Measurements from ENCODE around the gene ANO1. TPM values are rescaled to one million over a fixed set of nuclear protein-coding genes. Genes with fewer than 3 reads are reported as not detected.

ANO1 gene
- total and polyA plus RNA-seq, 2 of the 8 experiments (the other 6 are each of a cell fraction or from before 2014, with no cell fraction given), result 4.7 to 5.0 TPM

DNA sequence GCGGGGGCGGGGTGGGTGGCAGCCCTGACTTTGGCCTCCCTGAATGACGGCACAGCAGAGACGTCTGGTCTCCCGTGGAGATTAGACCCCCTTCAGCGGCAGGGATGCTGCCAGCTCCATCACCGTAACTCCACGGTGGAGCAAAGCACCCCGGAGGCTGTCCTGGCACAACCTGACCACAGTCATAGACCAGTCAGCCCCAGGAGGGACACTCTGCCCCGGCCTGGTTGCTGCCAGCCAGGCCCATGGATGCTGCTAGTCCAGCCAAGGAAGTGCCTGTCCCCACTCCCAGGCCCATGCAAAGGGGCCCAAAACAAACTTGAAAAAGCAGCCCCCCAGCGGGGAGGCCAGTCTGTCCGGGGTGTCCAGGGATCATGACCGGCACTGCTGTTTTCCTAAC lies 11.5 kb upstream of the ANO1 start (continued):
- TF ChIP-seq, protein P1, sequence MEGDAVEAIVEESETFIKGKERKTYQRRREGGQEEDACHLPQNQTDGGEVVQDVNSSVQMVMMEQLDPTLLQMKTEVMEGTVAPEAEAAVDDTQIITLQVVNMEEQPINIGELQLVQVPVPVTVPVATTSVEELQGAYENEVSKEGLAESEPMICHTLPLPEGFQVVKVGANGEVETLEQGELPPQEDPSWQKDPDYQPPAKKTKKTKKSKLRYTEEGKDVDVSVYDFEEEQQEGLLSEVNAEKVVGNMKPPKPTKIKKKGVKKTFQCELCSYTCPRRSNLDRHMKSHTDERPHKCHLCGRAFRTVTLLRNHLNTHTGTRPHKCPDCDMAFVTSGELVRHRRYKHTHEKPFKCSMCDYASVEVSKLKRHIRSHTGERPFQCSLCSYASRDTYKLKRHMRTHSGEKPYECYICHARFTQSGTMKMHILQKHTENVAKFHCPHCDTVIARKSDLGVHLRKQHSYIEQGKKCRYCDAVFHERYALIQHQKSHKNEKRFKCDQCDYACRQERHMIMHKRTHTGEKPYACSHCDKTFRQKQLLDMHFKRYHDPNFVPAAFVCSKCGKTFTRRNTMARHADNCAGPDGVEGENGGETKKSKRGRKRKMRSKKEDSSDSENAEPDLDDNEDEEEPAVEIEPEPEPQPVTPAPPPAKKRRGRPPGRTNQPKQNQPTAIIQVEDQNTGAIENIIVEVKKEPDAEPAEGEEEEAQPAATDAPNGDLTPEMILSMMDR (IDR thresholded peaks at IDR 0.05; ENCODE audit: control extremely low read depth in 1 of 3, insufficient read depth in 1 of 3, low read depth in 1 of 3, low read length in 3 of 3), result no peak
- no peak for TF ChIP-seq CHD2 (IDR thresholded peaks at IDR 0.05; ENCODE audit: low read length)
- TF ChIP-seq EP300 (IDR thresholded peaks at IDR 0.05; ENCODE audit: borderline replicate concordance in 1 of 2, low read depth in 2 of 2, low read length in 2 of 2), result no peak
- TF ChIP-seq RBBP5 (IDR thresholded peaks at IDR 0.05; ENCODE audit: borderline replicate concordance, low read depth, low read length), result no peak
- no peak for TF ChIP-seq NANOG (IDR thresholded peaks at IDR 0.05; ENCODE audit: insufficient read depth, low read depth, low read length, poor library complexity, severe bottlenecking)
